NCI-H345 treated with DMSO at 0.1 percent for 48 hours (cell line): ENCODE data around the gene CETN1.

ENCODE experiments used
- DNase-seq: peaks from one replicate; lab custom pipeline; 2025; ENCODE audit not compliant: unreplicated experiment; lab: John Stamatoyannopoulos, UW

The CETN1 gene

GRCh38 chr18:622289-622688 lies 42.1 kb downstream of the CETN1 start:
- DNase-seq, result no peak

GRCh38 chr18:623761-624620 lies 43.8 kb downstream of the CETN1 start:
- peak; percentile 54 for DNase-seq

GRCh38 chr18:627231-627630 lies 47.1 kb downstream of the CETN1 start:
- DNase-seq, result no peak

GRCh38 chr18:629269-630150 lies 49.3 kb downstream of the CETN1 start:
- DNase-seq, result no peak

GRCh38 chr18:631560-631959 lies 51.4 kb downstream of the CETN1 start:
- DNase-seq, result no peak
